ENCODE measurements around the gene RPGR.

Gene RPGR

GRCh38 chrX:38262715-38263620, 64.3 kb downstream of the RPGR start:
- no peak overlapping the region for H3K4me3 Mint-ChIP-seq

GRCh38 chrX:38260231-38260630, 67.1 kb downstream of the RPGR start:
- H3K4me1 Mint-ChIP-seq (ENCODE audit: low read depth), result no peaks in the 10 kb centered on the region
- no peak overlapping the region for H3K4me3 Mint-ChIP-seq
- H3K27me3 Mint-ChIP-seq (ENCODE audit: low read depth), result no peaks in the 10 kb centered on the region
- H3K27ac Mint-ChIP-seq, result no peak overlapping the region
- DNase-seq (ENCODE audit: low spot score), result no peak
- no peaks in the 10 kb centered on the region for H3K9me3 Mint-ChIP-seq
- no peaks in the 10 kb centered on the region for H3K36me3 Mint-ChIP-seq (ENCODE audit: low read depth)

More at GRCh38 chrX:38262715-38263620, 64.3 kb downstream of the RPGR start:
- no peak overlapping the region for H3K27ac Mint-ChIP-seq
- no peak for DNase-seq (ENCODE audit: low spot score)
- no peaks in the 10 kb centered on the region for H3K9me3 Mint-ChIP-seq
- H3K36me3 Mint-ChIP-seq (ENCODE audit: low read depth), result no peaks in the 10 kb centered on the region
- no peaks in the 10 kb centered on the region for H3K27me3 Mint-ChIP-seq (ENCODE audit: low read depth)
- H3K4me1 Mint-ChIP-seq (ENCODE audit: low read depth), result no peaks in the 10 kb centered on the region

GRCh38 chrX:38256019-38256418, 71.3 kb downstream of the RPGR start:
- no peaks in the 10 kb centered on the region for H3K36me3 Mint-ChIP-seq (ENCODE audit: low read depth)
- H3K9me3 Mint-ChIP-seq, result no peaks in the 10 kb centered on the region
- no peaks in the 10 kb centered on the region for H3K4me1 Mint-ChIP-seq (ENCODE audit: low read depth)
- no peak overlapping the region for H3K27ac Mint-ChIP-seq
- H3K27me3 Mint-ChIP-seq (ENCODE audit: low read depth), result no peaks in the 10 kb centered on the region
- no peak overlapping the region for H3K4me3 Mint-ChIP-seq
- DNase-seq (ENCODE audit: low spot score), result no peak

GRCh38 chrX:38249965-38250364, 77.3 kb downstream of the RPGR start:
- Mint-ChIP-seq H3K4me3 (no peak overlapping the region), H3K4me1 (ENCODE audit: low read depth) (no peaks in the 10 kb centered on the region), H3K27ac (no peak overlapping the region), H3K36me3 (ENCODE audit: low read depth) (no peaks in the 10 kb centered on the region), H3K9me3 (no peaks in the 10 kb centered on the region), H3K27me3 (ENCODE audit: low read depth) (no peaks in the 10 kb centered on the region)
- DNase-seq (ENCODE audit: low spot score), result no peak

GRCh38 chrX:38247051-38247450, 80.3 kb downstream of the RPGR start:
- no peaks in the 10 kb centered on the region for H3K9me3 Mint-ChIP-seq
- no peaks in the 10 kb centered on the region for H3K4me1 Mint-ChIP-seq (ENCODE audit: low read depth)
- H3K36me3 Mint-ChIP-seq (ENCODE audit: low read depth), result no peaks in the 10 kb centered on the region
- H3K27ac Mint-ChIP-seq, result no peak overlapping the region
- peaks cover 2% of the 10 kb centered on the region for H3K27me3 Mint-ChIP-seq (ENCODE audit: low read depth)
- no peak overlapping the region for H3K4me3 Mint-ChIP-seq
- DNase-seq (ENCODE audit: low spot score), result no peak

DNA sequence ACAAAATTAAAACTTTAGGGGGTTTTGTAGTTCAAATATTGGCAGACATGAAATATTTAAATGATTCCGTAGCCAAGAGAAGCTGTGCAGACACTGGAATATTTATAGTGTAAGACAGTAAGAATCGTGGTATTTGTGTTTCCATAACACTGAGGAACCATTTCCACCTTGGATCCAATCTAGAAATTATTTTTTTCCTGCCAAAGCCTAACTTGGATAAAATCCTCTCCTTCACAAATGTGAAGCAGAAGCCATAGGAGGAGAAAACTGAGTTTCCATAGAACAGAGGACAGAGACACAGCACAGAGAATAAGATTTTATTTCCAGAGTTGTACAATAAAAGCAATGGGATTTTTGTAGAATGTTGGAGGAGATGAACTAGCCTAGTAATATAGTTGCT, 86.8 kb downstream of the RPGR start:
- H3K36me3 Mint-ChIP-seq (ENCODE audit: low read depth), result no peaks in the 10 kb centered on the region
- H3K4me3 Mint-ChIP-seq, result no peak overlapping the region
- H3K9me3 Mint-ChIP-seq, result no peaks in the 10 kb centered on the region
- DNase-seq (ENCODE audit: low spot score), result no peak
- H3K4me1 Mint-ChIP-seq (ENCODE audit: low read depth), result no peaks in the 10 kb centered on the region
- peaks cover 2% of the 10 kb centered on the region for H3K27me3 Mint-ChIP-seq (ENCODE audit: low read depth)
- no peak overlapping the region for H3K27ac Mint-ChIP-seq

DNA sequence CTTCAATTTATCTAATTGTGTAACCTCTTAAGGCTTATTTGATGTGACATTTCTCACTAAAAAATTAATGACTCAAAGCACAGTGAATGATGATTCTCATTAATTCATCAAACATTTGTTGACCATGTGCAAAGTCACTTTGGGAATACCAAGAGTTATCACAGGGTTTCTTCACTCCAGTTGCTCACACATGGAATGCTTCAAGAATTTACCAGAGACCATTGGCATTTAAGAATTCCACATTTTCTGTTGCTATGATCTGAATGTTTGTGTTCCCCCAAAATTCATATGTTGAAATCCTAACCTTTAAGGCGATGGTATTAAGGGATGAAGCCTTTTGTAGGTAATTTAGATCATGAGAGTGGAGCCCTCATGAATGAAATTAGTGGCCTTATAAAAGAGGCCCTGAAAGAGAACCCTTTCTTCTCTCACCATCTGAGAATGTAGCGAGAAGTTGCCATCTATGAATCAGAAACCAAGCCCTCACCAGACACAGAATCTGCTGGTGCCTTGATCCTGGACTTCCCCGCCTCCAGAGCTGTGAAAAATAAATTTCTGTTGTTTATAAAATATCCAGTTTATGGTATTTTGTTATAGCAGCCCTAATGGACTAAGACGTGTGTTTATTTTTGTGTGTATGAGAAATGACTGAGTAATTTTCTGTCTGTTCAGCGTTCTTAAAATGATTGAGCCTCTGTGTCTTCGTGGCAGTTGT, 90.3 kb downstream of the RPGR start:
- DNase-seq (ENCODE audit: low spot score), result no peak
- no peaks in the 10 kb centered on the region for H3K4me1 Mint-ChIP-seq (ENCODE audit: low read depth)
- no peaks in the 10 kb centered on the region for H3K36me3 Mint-ChIP-seq (ENCODE audit: low read depth)
- H3K9me3 Mint-ChIP-seq, result no peaks in the 10 kb centered on the region
- peaks cover 3% of the 10 kb centered on the region for H3K27me3 Mint-ChIP-seq (ENCODE audit: low read depth)
- no peak overlapping the region for H3K27ac Mint-ChIP-seq
- H3K4me3 Mint-ChIP-seq, result no peak overlapping the region

DNA sequence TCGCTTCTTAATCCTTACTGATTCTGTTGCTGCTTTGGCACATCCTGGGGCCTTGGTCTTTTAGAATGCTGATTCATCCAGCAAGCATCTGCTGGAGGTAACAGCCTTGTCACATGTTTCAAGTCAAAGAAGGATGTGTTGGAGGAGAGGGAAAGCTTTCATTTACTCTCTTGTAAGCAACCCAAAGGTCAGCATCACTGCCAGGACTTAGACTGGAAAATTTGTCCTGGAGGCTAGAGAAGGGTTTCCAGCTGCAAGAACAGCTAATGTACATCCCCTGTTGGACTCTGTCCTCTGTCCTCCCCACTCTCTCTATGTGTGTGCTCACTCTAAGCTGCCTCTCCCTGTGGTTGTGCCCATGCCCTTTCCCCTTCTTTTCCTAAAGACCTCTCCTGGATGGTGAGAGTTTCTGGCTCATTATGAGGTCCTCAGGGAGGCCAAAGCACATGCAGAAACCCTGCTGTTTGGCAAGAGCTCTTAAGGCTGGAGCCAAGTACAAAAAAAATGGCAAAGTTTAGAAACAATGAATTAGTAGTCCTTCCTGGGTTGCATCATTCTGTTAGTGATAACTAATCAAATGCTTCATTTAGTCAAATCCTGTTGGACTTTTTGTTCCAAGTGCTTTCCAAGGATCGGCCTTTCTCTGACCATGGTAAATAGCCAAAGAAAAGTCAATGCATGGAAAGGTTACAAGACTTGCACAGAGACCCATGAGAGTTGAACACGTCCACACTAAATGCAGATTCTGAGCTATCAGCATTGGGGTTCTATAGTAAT, 93.2 kb downstream of the RPGR start:
- no peak for DNase-seq (ENCODE audit: low spot score)
- H3K27ac Mint-ChIP-seq, result no peak overlapping the region
- no peaks in the 10 kb centered on the region for H3K9me3 Mint-ChIP-seq
- H3K36me3 Mint-ChIP-seq (ENCODE audit: low read depth), result no peaks in the 10 kb centered on the region
- no peaks in the 10 kb centered on the region for H3K4me1 Mint-ChIP-seq (ENCODE audit: low read depth)
- H3K4me3 Mint-ChIP-seq, result no peak overlapping the region
- peaks cover 3% of the 10 kb centered on the region for H3K27me3 Mint-ChIP-seq (ENCODE audit: low read depth)

- Mint-ChIP-seq H3K4me1 (ENCODE audit: low read depth) (no peaks in the 10 kb centered on the region), H3K36me3 (ENCODE audit: low read depth) (no peaks in the 10 kb centered on the region), H3K4me3 (no peak overlapping the region), H3K27ac (no peak overlapping the region), H3K9me3 (no peaks in the 10 kb centered on the region), H3K27me3 (ENCODE audit: low read depth) (peaks cover 3% of the 10 kb centered on the region)
- DNase-seq (ENCODE audit: low spot score), result no peak
These were observed 95.1 kb downstream of the RPGR start for GRCh38 chrX:38232079-38232686.

DNA sequence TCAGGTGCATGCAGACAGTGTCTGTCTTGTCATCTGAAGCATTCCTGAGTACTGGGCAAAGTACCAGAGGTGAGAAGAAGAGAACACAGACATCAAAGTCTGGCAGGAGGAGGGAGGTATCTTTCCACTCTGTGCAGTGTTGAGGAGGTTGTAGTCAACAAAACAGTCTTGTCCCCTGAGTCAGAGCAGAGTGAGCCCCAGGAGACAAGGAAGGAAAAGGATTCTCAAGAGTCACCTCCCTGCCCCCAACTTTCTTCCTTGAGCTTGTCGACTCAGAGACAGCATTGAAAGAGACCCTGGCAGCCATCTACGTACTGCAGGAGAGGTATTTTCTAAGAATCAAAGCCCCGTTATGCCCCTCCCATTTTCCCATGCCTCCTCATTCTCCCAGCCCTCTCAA, 102.2 kb downstream of the RPGR start:
- Mint-ChIP-seq H3K27me3 (ENCODE audit: low read depth) (peaks cover 23% of the 10 kb centered on the region), H3K9me3 (no peaks in the 10 kb centered on the region), H3K4me1 (ENCODE audit: low read depth) (no peaks in the 10 kb centered on the region), H3K4me3 (no peak overlapping the region), H3K36me3 (ENCODE audit: low read depth) (no peaks in the 10 kb centered on the region), H3K27ac (no peak overlapping the region)
- no peak for DNase-seq (ENCODE audit: low spot score)

DNA sequence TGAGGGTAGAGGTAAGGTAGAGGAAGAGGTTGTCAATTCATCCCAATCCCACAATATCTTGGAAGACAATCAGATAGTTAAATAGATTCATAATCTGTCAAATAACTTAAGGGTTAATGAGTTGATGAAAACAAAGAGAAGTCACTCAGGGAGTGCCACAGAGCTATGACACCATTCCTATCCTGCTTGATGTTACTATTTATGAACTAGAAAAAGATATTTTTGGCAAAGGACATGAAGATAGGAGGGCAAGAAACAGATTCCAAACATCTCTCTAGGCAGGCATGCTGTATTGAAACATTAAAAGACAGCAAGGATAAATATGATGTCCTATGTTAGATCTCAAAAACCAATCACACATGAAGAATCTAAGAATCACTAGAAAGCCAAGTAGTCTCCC, 103.1 kb downstream of the RPGR start:
- H3K9me3 Mint-ChIP-seq, result no peaks in the 10 kb centered on the region
- no peak for DNase-seq (ENCODE audit: low spot score)
- H3K27ac Mint-ChIP-seq, result no peak overlapping the region
- H3K27me3 Mint-ChIP-seq (ENCODE audit: low read depth), result peaks cover 30% of the 10 kb centered on the region
- H3K36me3 Mint-ChIP-seq (ENCODE audit: low read depth), result no peaks in the 10 kb centered on the region
- H3K4me1 Mint-ChIP-seq (ENCODE audit: low read depth), result no peaks in the 10 kb centered on the region
- H3K4me3 Mint-ChIP-seq, result no peak overlapping the region

- no peak overlapping the region for H3K27ac Mint-ChIP-seq
- H3K9me3 Mint-ChIP-seq, result no peaks in the 10 kb centered on the region
- no peaks in the 10 kb centered on the region for H3K36me3 Mint-ChIP-seq (ENCODE audit: low read depth)
- no peak for DNase-seq (ENCODE audit: low spot score)
- peak overlapping the region; percentile 57 for H3K4me3 Mint-ChIP-seq
- peaks cover 45% of the 10 kb centered on the region for H3K27me3 Mint-ChIP-seq (ENCODE audit: low read depth)
- no peaks in the 10 kb centered on the region for H3K4me1 Mint-ChIP-seq (ENCODE audit: low read depth)
These were observed 105.8 kb downstream of the RPGR start for GRCh38 chrX:38221391-38221929.

Data from T-helper 2 cell treated with Interferon-gamma antibody and Interleukin-4, amounts not matched to agents 5 μg/mL and 100 μg/mL, for 36 hours (primary cell).